H1 (cell line): ENCODE results near the gene DAGLA. TPM values are rescaled to one million over a fixed set of nuclear protein-coding genes. Genes with fewer than 3 reads are reported as not detected.

Source experiments
- POU5F1 ChIP-seq: IDR thresholded peaks from 2 replicates; pipeline ENCODE4 v1.6.1; 2011; ENCODE audit warnings: low read depth, mild to moderate bottlenecking, low read length, moderate library complexity
- RNF2 ChIP-seq: fragments of 200-900, 300-1000 bp; sonication (generic); IDR thresholded peaks from 2 replicates; pipeline ENCODE4 v1.7.1; 2016; ENCODE audit warnings: borderline replicate concordance, low read depth, mild to moderate bottlenecking, antibody characterized with exemption, low read length; ENCODE audit not compliant: poor library complexity, severe bottlenecking; ENCODE audit errors: missing control alignments
- polyA plus RNA-seq, 7 experiments: library from polyadenylated mRNA; depleted of rRNA in 3 of 7; stranded (reverse) in 5 of 7; unstranded in 2 of 7; fragments of >200 nt in 5 of 7; fragments of 200-250 nt in 2 of 7; gene quantifications; 1 replicate in 5 of 7; 2 replicates in 1 of 7; 4 replicates in 1 of 7; pipeline versions ENCODE4 v1.2.1 to v1.2.3, GENCODE V29; 2011 to 2013; ENCODE audit warnings: missing spikeins in 2 of 7, mixed read lengths in 2 of 7
- total RNA-seq: library from RNA; stranded (reverse); fragmentation: NEBNext Ultra II Directional; extraction: Animal tissue kit (Norgen Biotek cat#: 25700); gene quantifications from 2 replicates; pipeline ENCODE4 v1.2.1, GENCODE V29; 2021

The DAGLA gene
- total and polyA plus RNA-seq, 2 of the 8 experiments (the other 6 are each of a cell fraction or from before 2014, with no cell fraction given): 3.6 to 6.6 TPM

DNA sequence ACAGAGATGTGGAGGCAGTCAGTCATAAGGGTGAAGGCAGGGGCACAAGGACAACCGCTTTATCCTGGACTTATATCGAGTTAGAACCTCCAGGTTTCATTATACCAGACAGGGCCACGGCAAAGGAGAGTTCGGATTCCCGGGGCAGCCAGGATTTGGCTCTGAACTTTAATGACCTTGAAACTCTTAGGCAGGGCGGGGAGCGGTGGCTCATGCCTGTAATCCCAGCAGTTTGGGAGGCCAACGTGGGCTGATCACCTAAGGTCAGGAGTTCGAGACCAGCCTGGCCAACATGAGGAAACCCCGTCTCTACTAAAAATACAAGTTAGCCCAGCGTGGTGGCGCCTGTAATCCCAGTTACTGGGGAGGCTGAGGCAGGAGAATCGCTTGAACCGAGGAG is 71.2 kb downstream of the DAGLA start (continued):
- TF ChIP-seq POU5F1 (no peak), RNF2 (no peak)
